Uterus (tissue), 4 donors: Measurements from ENCODE around the gene PPFIA3. TPM values are rescaled to one million over a fixed set of nuclear protein-coding genes. Genes with fewer than 3 reads are reported as not detected.

Experiments used
- DNase-seq, 2 donors: peaks; one replicate each; pipeline ENCODE4 v3.0.0-alpha.2; 2019 to 2020
- H3K27ac ChIP-seq, 2 donors: fragments of 200-600 bp; sonication (generic); 1 replicate in 1 of 2; 2 replicates in 1 of 2; pipeline ENCODE4 v1.5.1; 2016 to 2018
- H3K27me3 ChIP-seq, 2 donors: fragments of 200-600 bp; sonication (generic); one replicate each; pipeline ENCODE4 v1.5.1; 2018 to 2019; ENCODE audit warnings: control low read depth in 1 of 2
- H3K36me3 ChIP-seq, 2 donors: fragments of 200-600 bp; sonication (generic); one replicate each; pipeline ENCODE4 v1.5.1; 2019; ENCODE audit warnings: control low read depth in 1 of 2
- H3K4me1 ChIP-seq, 2 donors: fragments of 200-600 bp; sonication (generic); one replicate each; pipeline ENCODE4 v1.5.1; 2018 to 2019; ENCODE audit warnings: control low read depth in 1 of 2
- H3K4me3 ChIP-seq, 2 donors: fragments of 200-600 bp; sonication (generic); 1 replicate in 1 of 2; 2 replicates in 1 of 2; pipeline ENCODE4 v1.5.1; 2018 to 2019; ENCODE audit warnings: mild to moderate bottlenecking in 1 of 2
- H3K9me3 ChIP-seq, 2 donors: fragments of 200-600 bp; sonication (generic); one replicate each; pipeline ENCODE4 v1.5.1; 2019; ENCODE audit warnings: control low read depth in 1 of 2
- POLR2A ChIP-seq, 2 donors: fragments of 450-650 bp; IDR thresholded peaks; one replicate each; pipeline ENCODE4 v1.6.1; 2016; ENCODE audit warnings: antibody characterized with exemption in 2 of 2, mild to moderate bottlenecking in 1 of 2, moderate library complexity in 1 of 2
- intact Hi-C: fragments of 100-400 bp; cut with DNase I; formaldehyde crosslinking; loops from one replicate; pipeline ENCODE4 v1.15.1; 2023; ENCODE audit warnings: low total_unique reads
- total RNA-seq, 4 donors: library from RNA; depleted of rRNA in 3 of 4; stranded (reverse); fragments of >200 nt in 3 of 4; gene quantifications; one replicate each; pipeline versions ENCODE4 v1.1.0 to v1.2.4, GENCODE V29; 2014 to 2023
- TF ChIP-seq, protein P1 (sequence below), 4 experiments: fragments of 200-600 bp in 2 of 4; fragments of 450-650 bp in 2 of 4; sonication (generic) in 2 of 4; IDR thresholded peaks; one replicate each; pipeline ENCODE4 v1.5.1; 2016 to 2019; ENCODE audit warnings: antibody characterized with exemption in 4 of 4, mild to moderate bottlenecking in 2 of 4, moderate library complexity in 1 of 4
- donor health status: DM: yes; HTN: yes; CAD: no.

Gene PPFIA3
- total RNA-seq, 4 donors from 2014 or later: 0.51 to 8.3 (median 7.4) TPM; not detected in 1

DNA sequence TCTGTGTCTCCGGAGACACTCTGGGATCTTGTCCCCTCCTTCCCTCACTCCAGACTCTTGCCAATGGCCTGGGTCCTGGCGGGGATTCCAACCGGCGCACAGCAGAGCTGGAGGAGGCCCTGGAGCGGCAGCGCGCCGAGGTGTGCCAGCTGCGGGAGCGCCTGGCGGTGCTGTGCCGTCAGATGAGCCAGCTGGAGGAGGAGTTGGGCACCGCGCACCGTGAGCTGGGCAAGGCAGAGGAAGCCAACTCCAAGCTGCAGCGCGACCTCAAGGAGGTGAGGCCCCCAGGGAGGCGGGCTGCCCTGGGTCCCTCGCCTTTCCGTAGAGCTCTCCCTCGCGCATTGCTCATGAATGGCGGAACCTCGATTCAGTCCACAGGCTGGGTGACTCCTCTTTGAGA is 11.0 kb downstream of the PPFIA3 start:
- Histone ChIP-seq H3K36me3 (no peaks in the 10 kb centered on the region), H3K9me3 (no peaks in the 10 kb centered on the region), H3K4me3 (no peak overlapping the region), H3K27ac (no peak overlapping the region), H3K4me1 (peaks cover 0 to 10% of the 10 kb centered on the region in 2 donors), H3K27me3 (no peaks in the 10 kb centered on the region)
- intact Hi-C loops: no loop called here
- TF ChIP-seq POLR2A (IDR thresholded peaks at IDR 0.05): no peak
- TF ChIP-seq, protein P1, sequence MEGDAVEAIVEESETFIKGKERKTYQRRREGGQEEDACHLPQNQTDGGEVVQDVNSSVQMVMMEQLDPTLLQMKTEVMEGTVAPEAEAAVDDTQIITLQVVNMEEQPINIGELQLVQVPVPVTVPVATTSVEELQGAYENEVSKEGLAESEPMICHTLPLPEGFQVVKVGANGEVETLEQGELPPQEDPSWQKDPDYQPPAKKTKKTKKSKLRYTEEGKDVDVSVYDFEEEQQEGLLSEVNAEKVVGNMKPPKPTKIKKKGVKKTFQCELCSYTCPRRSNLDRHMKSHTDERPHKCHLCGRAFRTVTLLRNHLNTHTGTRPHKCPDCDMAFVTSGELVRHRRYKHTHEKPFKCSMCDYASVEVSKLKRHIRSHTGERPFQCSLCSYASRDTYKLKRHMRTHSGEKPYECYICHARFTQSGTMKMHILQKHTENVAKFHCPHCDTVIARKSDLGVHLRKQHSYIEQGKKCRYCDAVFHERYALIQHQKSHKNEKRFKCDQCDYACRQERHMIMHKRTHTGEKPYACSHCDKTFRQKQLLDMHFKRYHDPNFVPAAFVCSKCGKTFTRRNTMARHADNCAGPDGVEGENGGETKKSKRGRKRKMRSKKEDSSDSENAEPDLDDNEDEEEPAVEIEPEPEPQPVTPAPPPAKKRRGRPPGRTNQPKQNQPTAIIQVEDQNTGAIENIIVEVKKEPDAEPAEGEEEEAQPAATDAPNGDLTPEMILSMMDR (IDR thresholded peaks at IDR 0.05): no peak
- DNase-seq: no peak

DNA sequence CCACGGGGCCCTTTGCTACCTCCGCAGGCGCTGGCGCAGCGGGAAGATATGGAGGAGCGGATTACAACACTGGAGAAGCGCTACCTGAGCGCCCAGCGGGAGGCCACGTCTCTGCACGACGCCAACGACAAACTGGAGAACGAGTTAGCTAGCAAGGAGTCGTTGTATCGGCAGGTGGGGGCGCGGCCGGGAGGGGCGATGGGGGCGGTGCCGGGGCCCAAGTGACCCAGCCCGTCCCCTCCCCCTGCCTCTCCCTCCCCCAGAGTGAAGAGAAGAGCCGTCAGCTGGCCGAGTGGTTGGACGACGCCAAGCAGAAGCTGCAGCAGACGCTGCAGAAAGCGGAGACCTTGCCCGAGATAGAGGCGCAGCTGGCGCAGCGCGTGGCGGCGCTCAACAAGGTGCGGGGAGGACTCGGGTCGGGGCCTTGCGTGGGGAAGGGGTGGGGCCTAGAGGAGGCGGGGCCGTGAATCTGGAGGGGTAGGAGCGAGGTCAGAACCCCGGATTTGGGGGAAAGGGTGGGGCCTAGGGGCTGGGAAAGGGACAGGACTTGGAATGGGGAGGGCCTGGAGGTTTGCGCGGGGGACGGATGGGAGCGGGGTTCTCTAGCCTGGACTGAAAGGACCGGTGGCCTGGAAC is 13.7 kb downstream of the PPFIA3 start:
- Histone ChIP-seq H3K9me3 (no peaks in the 10 kb centered on the region), H3K4me1 (peaks cover 0 to 6% of the 10 kb centered on the region in 2 donors), H3K36me3 (no peaks in the 10 kb centered on the region), H3K4me3 (peak overlapping the region in 1 of 2 donors; percentile 15), H3K27ac (no peak overlapping the region), H3K27me3 (no peaks in the 10 kb centered on the region)
- no peak for DNase-seq
- intact Hi-C loops: no loop called here
- TF ChIP-seq, protein P1 (IDR thresholded peaks at IDR 0.05): no peak
- no peak for TF ChIP-seq POLR2A (IDR thresholded peaks at IDR 0.05)

DNA sequence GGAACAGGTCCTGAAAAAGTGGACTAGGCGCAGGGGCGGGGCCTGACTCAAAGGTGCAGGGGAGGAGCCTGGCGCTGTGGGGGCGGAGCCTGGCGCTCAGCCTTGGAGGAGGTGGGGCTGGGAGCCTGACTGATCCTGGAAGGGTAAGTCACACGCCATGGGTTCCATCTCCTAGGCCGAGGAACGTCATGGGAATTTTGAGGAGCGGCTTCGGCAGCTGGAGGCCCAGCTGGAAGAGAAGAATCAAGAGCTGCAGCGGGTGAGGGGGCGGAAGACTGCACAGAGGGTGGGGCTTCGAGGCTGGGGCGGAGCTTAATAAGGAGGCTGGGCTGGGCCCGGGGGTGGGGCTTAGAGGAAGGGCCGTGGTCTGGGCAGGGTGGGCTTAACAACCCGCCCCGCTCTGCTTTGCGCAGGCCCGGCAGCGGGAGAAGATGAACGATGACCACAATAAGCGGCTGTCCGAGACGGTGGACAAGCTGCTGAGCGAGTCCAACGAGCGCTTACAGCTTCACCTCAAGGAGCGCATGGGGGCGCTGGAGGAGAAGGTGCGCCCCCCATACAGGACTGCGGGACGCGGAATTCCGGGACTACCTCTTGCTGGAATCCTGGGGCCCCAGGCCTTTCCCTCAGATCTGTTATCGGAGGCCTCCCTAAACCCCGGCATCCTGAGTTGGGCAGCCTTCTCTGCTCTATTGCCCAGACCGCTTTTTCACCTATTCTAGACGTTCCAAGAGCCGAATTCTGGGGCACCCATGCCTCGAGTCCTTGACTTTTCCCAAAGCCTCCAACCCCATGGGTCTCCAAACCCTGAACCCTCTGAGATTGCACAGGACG is 14.5 kb downstream of the PPFIA3 start:
- Histone ChIP-seq H3K4me3 (peak overlapping the region in 1 of 2 donors; percentile 15), H3K36me3 (no peaks in the 10 kb centered on the region), H3K27ac (no peak overlapping the region), H3K4me1 (peaks cover 0 to 6% of the 10 kb centered on the region in 2 donors), H3K27me3 (no peaks in the 10 kb centered on the region), H3K9me3 (no peaks in the 10 kb centered on the region)
- intact Hi-C loops: no loop called here
- peak; percentile 64 for DNase-seq
- no peak for TF ChIP-seq POLR2A (IDR thresholded peaks at IDR 0.05)
- TF ChIP-seq, protein P1 (IDR thresholded peaks at IDR 0.05): no peak

DNA sequence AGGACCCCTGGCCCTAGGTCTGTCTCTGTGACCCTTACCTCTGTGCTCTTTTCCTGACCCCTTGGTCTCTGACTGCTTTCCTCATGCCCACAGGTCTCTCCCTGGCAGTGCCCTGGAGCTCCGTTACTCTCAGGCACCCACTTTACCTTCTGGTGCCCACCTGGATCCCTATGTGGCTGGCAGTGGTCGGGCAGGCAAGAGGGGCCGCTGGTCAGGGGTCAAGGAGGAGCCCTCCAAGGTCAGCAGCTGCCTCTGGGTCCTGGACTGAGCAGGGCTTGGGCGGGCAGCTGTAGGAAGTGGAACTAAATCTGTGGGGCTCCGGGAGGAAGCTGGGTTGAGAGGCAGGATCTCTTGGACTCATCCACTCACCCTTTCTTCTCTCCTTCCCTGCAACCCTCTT is 16.3 kb downstream of the PPFIA3 start:
- Histone ChIP-seq H3K36me3 (no peaks in the 10 kb centered on the region), H3K27me3 (no peaks in the 10 kb centered on the region), H3K27ac (no peak overlapping the region), H3K4me1 (peaks cover 0 to 6% of the 10 kb centered on the region in 2 donors), H3K9me3 (no peaks in the 10 kb centered on the region), H3K4me3 (no peak overlapping the region)
- TF ChIP-seq, protein P1 (IDR thresholded peaks at IDR 0.05): no peak
- TF ChIP-seq POLR2A (IDR thresholded peaks at IDR 0.05): no peak
- intact Hi-C loops: no loop called here
- no peak for DNase-seq

DNA sequence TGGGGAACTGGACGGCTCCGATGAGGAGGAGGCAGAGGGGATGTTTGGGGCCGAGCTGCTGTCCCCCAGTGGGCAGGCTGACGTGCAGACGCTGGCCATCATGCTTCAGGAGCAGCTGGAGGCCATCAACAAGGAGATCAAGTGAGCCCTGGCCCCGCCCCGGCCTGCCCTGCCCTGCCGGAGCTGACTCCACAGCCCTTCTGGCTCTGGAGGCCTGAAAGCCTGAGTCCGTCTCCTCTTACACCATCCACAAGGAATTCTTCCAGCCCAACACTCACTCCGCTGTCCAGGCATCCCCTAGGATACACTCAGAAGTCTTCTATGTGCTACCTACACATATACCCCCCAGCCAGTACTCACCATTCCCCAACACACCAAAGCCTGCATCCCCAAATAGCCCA is 17.4 kb downstream of the PPFIA3 start:
- Histone ChIP-seq H3K4me3 (no peak overlapping the region), H3K4me1 (peaks cover 0 to 6% of the 10 kb centered on the region in 2 donors), H3K27me3 (no peaks in the 10 kb centered on the region), H3K36me3 (no peaks in the 10 kb centered on the region), H3K9me3 (no peaks in the 10 kb centered on the region), H3K27ac (no peak overlapping the region)
- no peak for TF ChIP-seq POLR2A (IDR thresholded peaks at IDR 0.05)
- TF ChIP-seq, protein P1 (IDR thresholded peaks at IDR 0.05): no peak
- intact Hi-C loops: no loop called here
- no peak for DNase-seq
